NCI-H2196 (cell line): ENCODE measurements around the gene TAF4B.
"Not testable (repeated sequence)": the region's sequence is repeated elsewhere in the genome, so short reads cannot be mapped to it uniquely, and the experiment has no call there.

Experiments used
- DNase-seq: peaks from one replicate; lab custom pipeline; 2025; ENCODE audit not compliant: unreplicated experiment; lab: John Stamatoyannopoulos, UW

TAF4B gene

GRCh38 chr18:26237363-26237762, 11.1 kb downstream of the TAF4B start:
- DNase-seq, result not testable (repeated sequence)

GRCh38 chr18:26238718-26239117, 12.5 kb downstream of the TAF4B start:
- not testable (repeated sequence) for DNase-seq

DNA sequence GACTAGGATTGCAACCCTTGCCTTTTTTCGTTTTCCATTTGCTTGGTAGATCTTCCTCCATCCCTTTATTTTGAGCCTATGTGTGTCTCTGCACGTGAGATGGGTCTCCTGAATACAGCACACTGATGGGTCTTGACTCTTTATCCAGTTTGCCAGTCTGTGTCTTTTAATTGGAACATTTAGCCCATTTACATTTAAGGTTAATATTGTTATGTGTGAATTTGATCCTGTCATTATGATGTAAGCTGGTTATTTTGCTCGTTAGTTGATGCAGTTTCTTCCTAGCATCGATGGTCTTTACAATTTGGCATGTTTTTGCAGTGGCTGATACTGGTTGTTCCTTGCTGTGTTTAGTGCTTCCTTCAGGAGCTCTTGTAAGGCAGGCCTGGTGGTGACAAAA, 16.1 kb downstream of the TAF4B start:
- DNase-seq, result not testable (repeated sequence)

DNA sequence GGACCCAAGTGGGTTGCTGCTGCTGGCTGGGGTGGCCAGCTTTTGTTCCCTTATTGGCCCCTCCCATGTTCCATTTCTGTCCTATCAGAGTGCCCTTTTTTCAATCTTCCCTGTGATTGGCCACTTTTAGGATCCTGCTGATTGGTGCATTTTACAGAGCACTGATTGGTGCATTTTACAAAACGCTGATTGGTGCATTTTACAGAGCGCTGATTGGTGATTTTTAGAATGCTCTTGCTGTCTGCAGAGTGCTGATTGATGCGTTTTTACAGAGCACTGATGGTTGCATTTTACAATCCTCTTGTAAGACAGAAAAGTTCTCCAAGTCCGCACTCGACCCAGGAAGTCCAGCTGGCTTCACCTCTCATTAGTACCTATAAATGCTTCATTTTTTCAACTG, 19.2 kb downstream of the TAF4B start:
- not testable (repeated sequence) for DNase-seq

DNA sequence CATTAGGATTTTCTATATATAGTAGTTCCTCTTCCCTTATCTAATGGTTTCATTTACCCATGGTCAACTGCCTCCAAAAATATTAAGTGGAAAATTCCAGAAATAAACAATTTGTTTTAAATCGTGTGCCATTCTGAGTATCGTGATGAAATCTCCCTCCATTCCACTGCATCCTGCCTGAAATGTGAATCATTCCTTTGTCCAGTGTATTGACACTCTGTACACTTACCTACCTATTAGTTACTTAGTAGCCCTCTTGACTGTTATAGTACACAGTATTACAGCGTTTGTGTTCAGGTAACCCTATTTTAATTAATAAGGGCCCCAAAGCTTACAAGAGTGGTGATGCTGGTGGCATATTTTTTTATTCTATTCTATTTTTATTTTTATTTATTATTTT, 26.2 kb downstream of the TAF4B start:
- no peak for DNase-seq

DNA sequence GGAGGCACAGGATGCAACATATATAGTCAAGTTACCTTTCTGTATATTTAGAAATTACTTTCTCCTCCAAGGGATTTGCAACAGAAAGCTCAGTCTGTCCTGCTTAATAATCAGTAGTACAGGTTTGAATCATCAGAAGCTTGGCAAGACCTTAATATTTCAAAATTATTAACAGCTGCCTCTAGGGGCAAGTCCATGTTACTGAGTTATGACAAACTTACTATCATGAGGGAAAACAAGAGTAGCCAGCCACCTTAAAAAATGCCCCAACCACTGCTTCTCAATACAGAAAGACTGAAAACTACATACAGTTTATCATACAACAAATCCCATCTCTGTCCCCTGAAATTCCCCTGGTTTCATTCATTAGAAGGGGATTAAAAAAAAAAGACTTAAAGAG, 28.6 kb downstream of the TAF4B start:
- not testable (repeated sequence) for DNase-seq

- DNase-seq, result no peak
These were observed 29.7 kb downstream of the TAF4B start for GRCh38 chr18:26255695-26256622.

DNA sequence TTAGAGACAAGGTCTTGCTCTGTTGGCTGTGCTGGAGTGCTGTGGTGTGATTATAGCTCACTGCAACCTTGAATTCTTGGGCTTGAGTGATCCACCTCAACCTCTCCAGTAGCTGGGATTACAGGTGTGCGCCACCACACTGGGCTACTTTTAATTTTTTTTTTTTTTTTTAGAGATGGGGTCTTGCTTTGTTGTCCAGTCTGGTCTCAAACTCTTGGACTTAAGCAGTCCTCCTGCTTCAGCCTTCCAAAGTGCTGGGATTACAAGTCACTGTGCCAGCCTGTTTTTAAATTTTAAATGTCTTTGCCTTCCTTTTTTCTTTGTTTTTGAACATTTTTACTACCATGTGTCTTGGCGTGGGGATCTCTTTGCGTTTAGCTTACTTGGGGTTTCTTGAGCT, 32.5 kb downstream of the TAF4B start:
- no peak for DNase-seq

GRCh38 chr18:26259416-26259815, 33.2 kb downstream of the TAF4B start:
- not testable (repeated sequence) for DNase-seq

DNA sequence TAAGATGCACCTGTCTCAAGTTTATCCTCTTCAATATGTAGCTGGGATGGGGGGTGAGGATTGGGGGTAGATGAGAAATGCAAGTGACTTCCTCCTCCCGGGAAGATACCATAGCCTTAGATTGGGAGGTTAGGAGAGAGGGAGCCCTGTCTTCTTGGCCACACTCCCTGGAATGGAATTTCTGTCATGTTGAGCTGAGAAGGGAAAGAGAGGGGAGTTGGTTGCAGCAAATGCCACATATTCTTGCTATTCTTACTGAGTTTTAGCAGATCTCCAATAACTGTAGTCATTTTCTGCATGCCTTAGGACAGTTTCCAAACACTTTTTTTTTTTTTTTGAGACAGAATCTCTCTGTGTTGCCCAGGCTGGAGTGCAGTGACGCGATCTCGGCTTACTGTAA, 35.9 kb downstream of the TAF4B start:
- no peak for DNase-seq

- no peak for DNase-seq
These were observed 41.2 kb downstream of the TAF4B start for GRCh38 chr18:26267357-26267930.

GRCh38 chr18:26268454-26268853, 42.2 kb downstream of the TAF4B start:
- no peak for DNase-seq

- DNase-seq, result no peak
These were observed 45.8 kb downstream of the TAF4B start for GRCh38 chr18:26271917-26272549.

GRCh38 chr18:26277374-26277773, 51.1 kb downstream of the TAF4B start:
- DNase-seq, result no peak

GRCh38 chr18:26279428-26279827, 53.2 kb downstream of the TAF4B start:
- DNase-seq, result no peak

DNA sequence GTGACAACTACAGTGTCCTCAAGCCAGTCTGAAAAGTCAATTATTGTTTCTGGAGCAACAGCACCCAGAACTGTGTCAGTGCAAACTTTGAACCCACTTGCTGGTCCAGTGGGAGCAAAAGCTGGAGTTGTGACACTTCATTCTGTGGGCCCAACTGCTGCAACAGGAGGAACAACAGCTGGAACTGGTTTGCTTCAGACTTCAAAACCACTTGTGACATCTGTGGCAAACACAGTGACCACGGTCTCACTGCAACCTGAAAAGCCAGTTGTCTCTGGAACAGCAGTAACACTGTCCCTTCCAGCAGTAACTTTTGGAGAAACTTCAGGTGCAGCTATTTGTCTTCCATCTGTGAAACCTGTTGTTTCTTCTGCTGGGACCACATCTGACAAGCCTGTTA, 59.8 kb downstream of the TAF4B start:
- DNase-seq, result no peak

- DNase-seq, result no peak
These were observed 61.4 kb downstream of the TAF4B start for GRCh38 chr18:26287644-26288043.

DNA sequence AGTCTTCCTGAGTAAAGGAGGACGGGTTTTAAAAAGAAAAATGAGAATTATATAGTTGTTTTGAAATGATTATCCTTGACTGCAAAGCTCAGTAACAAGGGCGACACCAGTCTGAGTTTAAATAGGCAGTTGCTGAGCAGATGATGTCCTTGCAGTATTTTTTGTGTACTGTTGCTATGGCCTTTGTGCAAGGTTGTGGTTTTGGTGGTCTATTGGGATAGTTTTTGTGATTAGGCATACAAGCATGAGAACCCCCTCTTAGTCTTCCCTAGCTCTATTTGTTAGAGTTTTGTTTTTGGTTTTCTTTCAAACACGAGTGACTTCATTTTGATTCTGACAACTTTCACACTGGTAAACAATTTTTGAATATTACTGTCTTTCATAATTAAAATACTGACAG, 64.1 kb downstream of the TAF4B start:
- no peak for DNase-seq

DNA sequence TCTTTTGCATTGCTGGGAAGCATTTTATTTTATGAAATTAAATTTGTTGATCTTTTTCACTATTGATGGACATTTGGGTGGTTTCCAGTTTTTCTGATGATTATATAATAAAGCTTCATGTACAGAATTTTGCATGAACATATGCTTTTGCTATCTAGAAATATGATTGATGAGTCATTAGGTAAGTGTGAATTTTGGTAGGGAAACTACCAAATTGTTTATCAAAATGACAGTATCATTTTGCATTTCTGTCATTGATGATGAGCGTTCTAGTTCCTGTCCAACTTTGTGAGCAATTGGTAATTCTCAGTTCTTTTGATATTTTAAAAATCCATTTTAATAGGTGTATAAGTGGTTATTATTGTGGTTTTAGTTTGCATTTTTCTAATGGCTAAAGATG, 67.7 kb downstream of the TAF4B start:
- DNase-seq, result no peak

DNA sequence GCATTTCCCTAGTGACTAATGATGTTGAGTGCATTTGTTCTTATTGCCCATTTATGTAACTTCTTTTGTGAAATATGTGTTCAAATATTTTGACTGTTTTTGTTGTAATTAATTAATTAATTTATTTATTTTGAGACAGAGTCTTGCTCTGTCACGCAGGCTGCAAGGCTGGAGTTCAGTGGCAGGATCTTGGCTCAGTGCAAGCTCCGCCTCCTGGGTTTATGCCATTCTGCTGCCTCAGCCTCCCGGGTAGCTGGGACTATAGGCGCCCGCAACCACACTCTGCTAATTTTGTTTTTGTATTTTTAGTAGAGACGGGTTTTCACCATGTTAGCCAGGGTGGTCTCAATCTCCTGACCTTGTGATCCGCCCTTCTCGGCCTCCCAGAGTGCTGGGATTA, 71.9 kb downstream of the TAF4B start:
- no peak for DNase-seq

GRCh38 chr18:26301681-26302080, 75.4 kb downstream of the TAF4B start:
- DNase-seq, result no peak

- DNase-seq, result not testable (repeated sequence)
These were observed 77.0 kb downstream of the TAF4B start for GRCh38 chr18:26303222-26303621.
